DOHH2 (cell line): ENCODE data around the gene SMARCD1.

Source experiments
- H3F3A ChIP-seq: fragments of 200-600 bp; sonication (generic), shearing (Covaris generic); 2 replicates; pipeline ENCODE4 v1.6.0; 2016; ENCODE audit warnings: antibody characterized with exemption, mild to moderate bottlenecking; ENCODE audit not compliant: control insufficient read depth, insufficient read depth
- H3K27ac ChIP-seq: fragments of 200-600 bp; sonication (generic); 2 replicates; pipeline ENCODE4 v1.5.1; 2014; ENCODE audit warnings: low read depth, mild to moderate bottlenecking, low read length, moderate library complexity
- H3K27me3 ChIP-seq: fragments of 200-600 bp; sonication (generic); 2 replicates; pipeline ENCODE4 v1.6.1; 2014; ENCODE audit warnings: mild to moderate bottlenecking, low read length, mixed read lengths; ENCODE audit not compliant: control insufficient read depth
- H3K36me3 ChIP-seq: fragments of 200-600 bp; sonication (generic); 2 replicates; pipeline ENCODE4 v1.6.1; 2014; ENCODE audit warnings: mild to moderate bottlenecking, low read length, moderate library complexity, mixed read lengths; ENCODE audit not compliant: control insufficient read depth
- H3K4me1 ChIP-seq: fragments of 200-600 bp; sonication (generic); 2 replicates; pipeline ENCODE4 v1.6.1; 2014; ENCODE audit warnings: mild to moderate bottlenecking, low read length, mixed read lengths; ENCODE audit not compliant: control insufficient read depth
- H3K4me2 ChIP-seq: fragments of 200-600 bp; sonication (generic); 2 replicates; pipeline ENCODE4 v1.6.0; 2014; ENCODE audit warnings: mild to moderate bottlenecking, low read length, moderate library complexity
- H3K4me3 ChIP-seq: fragments of 200-600 bp; sonication (generic); 2 replicates; pipeline ENCODE4 v1.5.1; 2014; ENCODE audit warnings: mild to moderate bottlenecking, low read length, mixed read lengths
- H3K79me2 ChIP-seq: fragments of 200-600 bp; sonication (generic); 2 replicates; pipeline ENCODE4 v1.6.1; 2014; ENCODE audit warnings: mild to moderate bottlenecking, low read length, mixed read lengths; ENCODE audit not compliant: control insufficient read depth
- H3K9me2 ChIP-seq: fragments of 200-600 bp; sonication (generic); replicated peaks from 2 replicates; pipeline ENCODE4 v1.6.1; 2014; ENCODE audit warnings: mild to moderate bottlenecking, low read length, mixed read lengths; ENCODE audit not compliant: control insufficient read depth
- H3K9me3 ChIP-seq: fragments of 200-600 bp; sonication (generic); 2 replicates; pipeline ENCODE4 v1.6.1; 2014; ENCODE audit warnings: antibody characterized with exemption, low read length, mixed read lengths; ENCODE audit not compliant: control insufficient read depth, insufficient read depth
- H4K20me1 ChIP-seq: fragments of 200-600 bp; sonication (generic); 2 replicates; pipeline ENCODE4 v1.6.0; 2014; ENCODE audit warnings: low read depth, mild to moderate bottlenecking, antibody characterized with exemption, low read length, moderate library complexity; ENCODE audit not compliant: control insufficient read depth, insufficient read depth
- EZH2phosphoT487 ChIP-seq: fragments of 200-600 bp; sonication (generic); IDR thresholded peaks from 2 replicates; pipeline ENCODE4 v1.6.1; 2017; ENCODE audit warnings: borderline replicate concordance, mild to moderate bottlenecking, antibody characterized with exemption, low read length, moderate library complexity, mixed read lengths
- TF ChIP-seq, protein P1 (sequence below): fragments of 200-600 bp; sonication (generic); IDR thresholded peaks from one replicate; pipeline ENCODE4 v1.5.1; 2014; ENCODE audit warnings: antibody characterized with exemption, mild to moderate bottlenecking, low read depth, low read length; ENCODE audit not compliant: poor library complexity, severe bottlenecking

Gene SMARCD1

DNA sequence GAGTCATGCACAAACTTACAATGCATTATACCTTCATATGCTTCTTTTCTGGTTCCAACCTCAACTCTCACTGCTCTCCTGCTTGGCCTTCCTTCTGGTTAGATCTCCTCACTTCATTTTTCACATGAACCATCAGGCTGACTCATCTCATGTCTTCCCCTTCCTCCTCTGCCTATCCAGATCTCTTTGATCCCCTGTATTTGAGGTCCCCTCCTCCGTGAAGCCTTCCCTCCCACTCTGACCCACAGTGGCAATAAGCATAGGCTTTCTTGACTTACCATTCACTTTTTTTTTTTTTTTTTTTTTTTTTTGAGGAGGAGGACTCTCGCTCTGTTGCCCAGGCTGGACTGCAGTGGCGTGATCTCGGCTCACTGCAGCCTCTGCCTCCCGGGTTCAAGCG lies 42.4 kb upstream of the SMARCD1 start:
- H4K20me1 ChIP-seq = no peaks in the 10 kb centered on the region
- no peak overlapping the region for H3K4me3 ChIP-seq
- no peaks in the 10 kb centered on the region for H3K9me3 ChIP-seq
- no peaks in the 10 kb centered on the region for H3F3A ChIP-seq
- H3K4me1 ChIP-seq = no peaks in the 10 kb centered on the region
- H3K4me2 ChIP-seq = no peak overlapping the region
- H3K27ac ChIP-seq = no peak overlapping the region
- TF ChIP-seq, protein P1, sequence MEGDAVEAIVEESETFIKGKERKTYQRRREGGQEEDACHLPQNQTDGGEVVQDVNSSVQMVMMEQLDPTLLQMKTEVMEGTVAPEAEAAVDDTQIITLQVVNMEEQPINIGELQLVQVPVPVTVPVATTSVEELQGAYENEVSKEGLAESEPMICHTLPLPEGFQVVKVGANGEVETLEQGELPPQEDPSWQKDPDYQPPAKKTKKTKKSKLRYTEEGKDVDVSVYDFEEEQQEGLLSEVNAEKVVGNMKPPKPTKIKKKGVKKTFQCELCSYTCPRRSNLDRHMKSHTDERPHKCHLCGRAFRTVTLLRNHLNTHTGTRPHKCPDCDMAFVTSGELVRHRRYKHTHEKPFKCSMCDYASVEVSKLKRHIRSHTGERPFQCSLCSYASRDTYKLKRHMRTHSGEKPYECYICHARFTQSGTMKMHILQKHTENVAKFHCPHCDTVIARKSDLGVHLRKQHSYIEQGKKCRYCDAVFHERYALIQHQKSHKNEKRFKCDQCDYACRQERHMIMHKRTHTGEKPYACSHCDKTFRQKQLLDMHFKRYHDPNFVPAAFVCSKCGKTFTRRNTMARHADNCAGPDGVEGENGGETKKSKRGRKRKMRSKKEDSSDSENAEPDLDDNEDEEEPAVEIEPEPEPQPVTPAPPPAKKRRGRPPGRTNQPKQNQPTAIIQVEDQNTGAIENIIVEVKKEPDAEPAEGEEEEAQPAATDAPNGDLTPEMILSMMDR = no peak
- H3K36me3 ChIP-seq = no peaks in the 10 kb centered on the region
- H3K27me3 ChIP-seq = peaks cover 6% of the 10 kb centered on the region; the same call in 1 of the 2 replicates
- H3K9me2 ChIP-seq = no peaks in the 10 kb centered on the region
- no peaks in the 10 kb centered on the region for H3K79me2 ChIP-seq

DNA sequence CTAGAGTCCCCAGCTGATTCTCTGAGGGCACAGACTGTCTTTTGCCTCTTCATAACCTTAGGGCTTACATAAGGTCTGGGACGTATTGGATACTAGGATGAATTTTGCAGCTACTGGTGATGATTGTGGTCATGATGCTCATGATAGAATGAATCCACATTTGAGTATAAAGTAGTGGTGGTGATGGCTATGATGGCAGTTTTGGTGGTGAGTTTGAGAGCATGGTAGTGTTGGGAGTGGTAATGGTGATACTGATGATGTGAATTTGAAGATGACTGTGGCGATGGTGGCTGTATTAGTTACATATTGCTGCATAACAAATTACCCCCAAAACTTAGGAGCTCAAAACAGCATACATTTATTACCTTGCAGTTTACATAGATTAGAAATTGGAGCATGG lies 41.8 kb upstream of the SMARCD1 start:
- no peaks in the 10 kb centered on the region for H3K4me1 ChIP-seq
- no peaks in the 10 kb centered on the region for H4K20me1 ChIP-seq
- H3K4me3 ChIP-seq = no peak overlapping the region
- H3K9me3 ChIP-seq = no peaks in the 10 kb centered on the region
- TF ChIP-seq EZH2phosphoT487 = no peak
- TF ChIP-seq, protein P1 = no peak
- H3K9me2 ChIP-seq = no peaks in the 10 kb centered on the region
- H3K4me2 ChIP-seq = no peak overlapping the region
- H3K79me2 ChIP-seq = no peaks in the 10 kb centered on the region
- H3K27me3 ChIP-seq = peaks cover 6% of the 10 kb centered on the region; the same call in 1 of the 2 replicates
- no peak overlapping the region for H3K27ac ChIP-seq
- H3K36me3 ChIP-seq = no peaks in the 10 kb centered on the region
- H3F3A ChIP-seq = no peaks in the 10 kb centered on the region

DNA sequence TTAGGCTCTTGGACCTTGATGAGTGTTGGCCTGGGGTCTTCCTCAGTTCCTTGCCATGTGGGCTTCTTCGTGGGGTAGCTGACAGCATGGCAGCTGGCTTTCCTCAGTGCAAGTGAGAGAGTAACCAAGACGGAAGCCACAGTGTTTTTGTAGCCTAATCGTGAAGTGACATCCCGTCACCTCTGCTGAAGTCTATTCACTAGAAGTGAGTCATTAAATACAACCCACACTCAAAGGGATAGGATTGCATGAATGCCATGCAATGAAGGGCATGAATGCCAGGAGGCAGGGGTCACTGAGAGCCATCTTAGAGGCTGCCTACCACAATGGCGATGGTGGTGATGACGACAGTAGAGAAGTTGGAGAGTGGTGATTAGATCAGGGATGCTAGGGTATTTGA lies 41.3 kb upstream of the SMARCD1 start:
- Histone ChIP-seq H3K4me2 (no peak overlapping the region), H3K27ac (no peak overlapping the region), H3K9me3 (no peaks in the 10 kb centered on the region), H3K9me2 (no peaks in the 10 kb centered on the region), H4K20me1 (no peaks in the 10 kb centered on the region), H3K36me3 (no peaks in the 10 kb centered on the region), H3K4me1 (no peaks in the 10 kb centered on the region), H3K27me3 (peaks cover 6% of the 10 kb centered on the region; the same call in 1 of the 2 replicates), H3K79me2 (no peaks in the 10 kb centered on the region), H3F3A (no peaks in the 10 kb centered on the region), H3K4me3 (no peak overlapping the region)
- TF ChIP-seq EZH2phosphoT487 = no peak
- TF ChIP-seq, protein P1 = no peak
